CD4-positive, alpha-beta T cell treated with Interleukin-12 subunit alpha and Interleukin-12 subunit beta, for 1 hour (primary cell): ENCODE measurements around the gene ELSPBP1.
"Not testable (repeated sequence)": the region's sequence is repeated elsewhere in the genome, so short reads cannot be mapped to it uniquely, and the experiment has no call there.

ENCODE experiments used
- DNase-seq: peaks from one replicate; pipeline ENCODE4 v3.0.0-alpha.2; 2020

The ELSPBP1 gene

DNA sequence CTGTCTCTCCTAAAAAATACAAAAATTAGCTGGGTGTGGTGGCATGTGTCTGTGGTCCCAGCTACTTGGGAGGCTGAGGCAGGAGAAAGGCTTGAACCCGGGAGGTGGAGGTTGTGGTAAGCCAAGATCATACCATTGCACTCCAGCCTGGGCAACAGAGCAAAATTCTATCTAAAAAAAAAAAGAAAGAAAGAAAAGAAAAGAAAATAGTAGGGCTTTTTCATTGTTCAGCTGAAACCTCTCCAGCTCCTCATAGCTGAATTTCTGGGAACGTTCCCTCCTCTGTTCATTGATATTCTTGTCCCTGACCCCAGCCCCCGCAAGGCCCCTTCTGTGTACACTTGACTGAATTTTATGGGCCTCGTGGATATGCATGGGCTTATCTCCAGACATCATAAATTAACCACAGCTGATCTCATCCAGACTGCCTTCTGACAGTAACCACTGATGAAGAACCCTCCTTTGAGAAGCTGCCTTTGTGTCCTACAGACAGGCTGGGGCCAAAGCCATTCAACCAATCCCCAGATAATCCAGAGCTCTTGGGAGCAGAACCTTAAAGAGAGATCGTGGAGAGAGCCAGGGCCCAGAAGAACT lies at the start of gene ELSPBP1:
ELSPBP1 (plus strand) TSS at position 424 of the 594 bp plus-strand sequence. CDS start 14,036 bp downstream, outside the sequence.
- DNase-seq, result no peak

DNA sequence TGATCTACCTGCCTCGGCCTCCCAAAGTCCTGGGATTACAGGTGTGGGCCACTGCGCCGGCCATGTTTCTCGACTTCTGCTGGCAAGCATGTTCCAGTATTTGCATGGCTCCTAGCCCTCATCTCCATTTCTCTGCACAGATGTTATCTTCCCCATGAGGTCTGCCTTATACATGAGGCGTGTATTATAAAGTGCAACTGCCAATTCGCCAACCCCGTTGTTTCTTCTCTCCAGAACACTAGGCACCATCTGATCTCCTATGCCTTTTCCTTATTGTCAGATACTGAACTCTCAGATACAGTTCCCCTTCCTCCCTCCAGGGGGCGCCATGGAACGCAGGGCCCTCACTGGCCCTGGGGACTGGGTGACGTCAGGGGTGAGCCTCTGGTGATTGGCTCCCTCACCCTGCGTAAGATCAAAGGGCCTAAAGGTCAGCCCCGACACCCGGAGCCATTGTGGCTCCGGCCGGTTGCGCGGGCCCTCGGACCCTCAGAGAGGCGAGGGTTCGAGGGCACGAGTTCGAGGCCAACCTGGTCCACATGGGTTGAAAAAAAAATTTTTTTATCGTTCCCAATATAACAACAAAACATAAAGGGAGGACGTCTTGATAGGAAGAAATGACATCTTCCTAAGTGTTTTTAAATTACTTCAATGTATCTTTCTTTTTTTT lies 44.4 kb upstream of the ELSPBP1 start:
- DNase-seq, result not testable (repeated sequence)

DNA sequence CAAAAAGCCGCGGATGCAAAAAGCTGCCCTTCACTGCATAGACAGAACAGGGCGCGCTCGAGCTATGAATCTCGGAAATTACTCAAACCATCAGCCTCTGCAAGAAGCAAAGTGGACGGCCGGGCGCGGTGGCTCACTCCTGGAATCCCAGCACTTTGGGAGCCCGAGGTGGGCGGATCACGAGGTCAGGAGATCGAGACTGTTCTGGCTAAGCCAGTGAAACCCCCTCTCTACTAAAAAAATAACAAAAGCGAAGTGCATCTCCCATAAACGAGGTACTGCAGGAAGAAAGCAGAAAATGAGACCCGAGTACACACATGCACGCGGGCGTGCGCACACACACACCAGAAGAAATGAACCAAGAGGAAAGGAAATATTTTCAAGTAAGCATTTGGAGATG lies 42.3 kb upstream of the ELSPBP1 start:
- DNase-seq, result not testable (repeated sequence)

DNA sequence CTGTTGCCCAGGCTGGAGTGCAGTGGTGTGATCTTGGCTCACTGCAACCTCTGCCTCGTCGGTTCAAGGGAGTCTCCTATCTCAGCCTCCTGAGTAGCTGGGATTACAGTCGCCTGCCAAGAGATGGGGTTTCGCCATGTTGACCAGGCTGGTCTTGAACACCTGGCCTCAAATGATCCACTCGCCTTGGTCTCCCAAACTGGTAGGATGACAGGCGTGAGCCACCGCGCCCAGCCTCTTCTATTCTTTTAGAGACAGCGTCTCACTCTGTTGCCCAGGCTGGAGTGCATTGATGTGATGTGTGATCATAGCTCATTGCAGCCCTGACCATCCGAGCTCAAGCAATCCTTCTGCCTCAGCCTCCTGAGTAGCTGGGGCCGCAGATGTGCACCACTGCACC lies 38.5 kb upstream of the ELSPBP1 start:
- DNase-seq, result not testable (repeated sequence)

DNA sequence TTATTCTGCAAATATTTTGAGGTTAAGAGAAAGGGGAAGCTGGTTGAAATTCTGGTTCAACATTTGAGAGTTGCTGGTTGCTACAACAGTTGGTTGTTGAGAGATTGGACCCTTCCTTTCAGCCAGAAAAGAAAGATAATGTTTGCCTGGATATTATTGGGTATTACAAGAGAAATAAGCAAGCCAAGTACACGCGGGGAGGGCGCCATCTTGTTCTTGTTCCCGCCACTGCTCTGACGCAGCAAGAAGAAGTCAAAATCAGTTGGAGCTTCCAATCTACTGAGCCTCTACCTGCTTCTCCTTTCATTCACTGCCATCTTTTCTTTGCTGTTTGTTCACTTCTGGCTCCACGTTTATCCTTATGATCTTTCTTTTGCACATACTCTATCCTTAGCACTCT lies 20.9 kb upstream of the ELSPBP1 start:
- no peak for DNase-seq

DNA sequence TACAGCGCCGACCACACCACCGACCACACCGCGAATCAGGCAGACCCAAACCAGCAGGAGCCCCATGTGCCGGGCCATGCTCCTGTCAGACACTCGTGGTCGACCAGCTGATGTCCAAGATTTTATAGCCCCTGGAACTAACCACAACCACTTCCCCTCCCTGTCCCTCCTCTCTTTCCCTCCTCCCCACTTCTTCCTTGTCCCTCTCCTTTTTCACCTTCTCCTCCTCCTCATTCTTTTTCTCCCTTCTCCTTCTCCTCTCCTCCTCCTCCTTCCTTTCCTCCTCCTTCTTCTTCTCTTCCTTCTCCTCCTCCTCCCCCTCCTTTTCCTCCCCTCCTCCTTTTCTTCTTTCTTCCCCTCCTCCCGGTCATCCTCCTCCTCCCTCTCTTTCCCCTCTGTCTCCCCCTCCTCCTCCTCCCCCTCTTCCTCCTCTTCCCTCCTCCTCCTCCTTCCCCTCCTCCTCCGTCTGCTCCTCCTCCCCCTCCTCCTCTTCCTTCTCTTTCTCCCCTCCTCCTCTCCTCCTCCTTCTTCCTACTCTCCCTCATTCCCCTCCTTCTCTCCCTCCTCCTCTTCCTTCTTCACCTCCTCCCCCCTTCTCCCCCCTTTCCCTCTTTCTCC lies 3.1 kb upstream of the ELSPBP1 start:
- no peak for DNase-seq

DNA sequence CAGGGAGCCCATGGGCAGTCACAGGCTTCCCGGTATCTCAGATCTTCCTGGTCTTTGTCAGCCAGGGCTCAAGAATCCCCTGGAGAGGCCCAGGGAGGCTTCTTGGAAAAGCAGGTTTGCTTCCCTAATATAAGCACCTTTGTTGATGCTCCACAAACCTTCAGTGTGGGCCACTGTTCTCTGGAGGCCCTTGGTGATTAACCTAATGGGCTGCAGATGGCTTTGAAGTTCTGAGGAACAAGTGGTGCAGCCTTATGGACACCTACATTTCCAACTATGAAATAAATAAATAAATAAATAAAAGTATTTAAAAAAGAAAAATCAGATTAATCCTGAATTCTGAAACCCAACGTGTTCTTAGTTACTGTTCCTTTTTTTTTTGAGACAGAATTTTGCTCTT lies 2.4 kb upstream of the ELSPBP1 start, which contains the start of gene BSPH1:
BSPH1 (minus strand) TSS at position 101 of the 400 bp plus-strand sequence; CDS start at position 12, 89 bp downstream.
- DNase-seq, result no peak

DNA sequence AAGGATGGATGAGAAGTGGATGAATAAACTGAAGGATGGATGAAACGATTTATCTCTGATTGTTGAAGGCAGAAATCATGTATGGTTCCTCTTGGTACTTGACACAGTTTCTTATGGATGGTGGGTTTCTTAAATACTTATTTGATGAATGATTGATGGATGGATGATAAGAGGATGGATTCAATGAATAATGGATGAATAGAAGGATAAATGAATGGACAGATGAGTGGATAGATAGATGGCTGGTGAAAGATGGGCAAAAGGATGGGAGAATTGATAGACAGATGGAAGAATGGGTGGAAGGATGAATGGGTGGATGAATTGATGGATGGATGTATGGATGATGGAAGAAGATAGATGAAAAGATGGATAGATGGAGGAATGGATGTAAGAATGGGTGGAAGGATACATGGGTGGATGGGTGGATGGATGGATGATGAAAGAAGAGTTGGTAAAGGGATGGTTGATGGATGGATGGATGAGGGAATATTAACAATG lies 1.8 kb downstream of the ELSPBP1 start:
- no peak for DNase-seq

DNA sequence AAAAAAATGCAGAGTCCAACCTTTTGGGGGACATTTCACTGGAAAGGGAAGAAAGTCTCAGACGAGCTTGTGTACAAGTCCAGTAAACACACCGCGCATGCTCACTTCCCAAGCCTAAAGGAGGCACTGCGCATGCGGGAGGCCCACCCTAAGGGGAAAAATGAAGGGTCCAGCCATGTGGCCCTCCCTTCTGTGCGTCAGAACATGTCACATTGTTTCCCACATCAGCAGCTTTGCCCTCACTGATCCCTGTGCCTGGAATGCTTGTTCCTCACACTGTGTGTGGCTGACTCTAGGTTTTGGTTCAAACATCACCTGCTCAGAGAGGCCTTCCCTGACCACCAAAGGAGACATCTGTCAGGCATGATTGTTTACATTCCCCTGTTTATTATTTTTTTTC lies 4.4 kb downstream of the ELSPBP1 start:
- DNase-seq, result no peak

DNA sequence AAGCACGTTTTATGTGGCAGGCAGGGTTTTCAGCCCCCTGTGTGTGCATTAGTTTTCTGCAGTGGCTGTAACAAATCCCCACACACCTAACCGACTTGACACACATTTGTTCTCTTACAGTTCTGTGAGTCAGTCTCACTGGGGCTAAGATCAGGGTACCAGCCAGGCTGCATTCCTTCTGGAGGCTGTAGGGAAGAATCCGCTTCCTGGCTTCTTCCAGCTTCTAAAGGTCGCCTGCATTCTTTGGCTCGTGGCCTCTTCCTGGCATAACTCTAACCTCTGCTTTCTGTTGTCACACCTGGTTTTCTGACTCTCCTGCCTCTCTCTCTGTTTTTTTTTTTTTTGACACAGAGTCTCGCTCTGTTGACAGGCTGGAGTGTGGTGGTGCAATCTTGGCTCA lies 6.4 kb downstream of the ELSPBP1 start:
- no peak for DNase-seq

DNA sequence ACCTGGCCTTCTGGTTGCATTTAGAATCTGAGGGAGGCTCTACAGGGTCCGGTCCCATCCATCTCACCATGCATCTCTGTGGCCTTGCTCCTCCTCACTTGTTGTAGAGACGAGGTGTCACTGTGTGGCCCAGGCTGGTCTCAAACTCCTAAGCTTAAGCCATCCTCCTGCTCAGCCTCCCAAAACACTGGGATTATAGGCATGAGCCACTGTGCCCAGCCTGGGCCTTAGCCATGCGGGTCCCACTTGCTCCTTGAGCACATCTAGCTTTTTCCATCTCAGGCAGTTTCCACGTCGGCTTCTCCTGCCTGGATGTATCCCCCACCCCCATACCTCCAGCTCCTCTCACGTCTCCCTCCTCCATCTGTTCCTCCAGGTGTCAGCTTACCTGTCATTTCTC lies 9.8 kb downstream of the ELSPBP1 start:
- DNase-seq, result no peak

DNA sequence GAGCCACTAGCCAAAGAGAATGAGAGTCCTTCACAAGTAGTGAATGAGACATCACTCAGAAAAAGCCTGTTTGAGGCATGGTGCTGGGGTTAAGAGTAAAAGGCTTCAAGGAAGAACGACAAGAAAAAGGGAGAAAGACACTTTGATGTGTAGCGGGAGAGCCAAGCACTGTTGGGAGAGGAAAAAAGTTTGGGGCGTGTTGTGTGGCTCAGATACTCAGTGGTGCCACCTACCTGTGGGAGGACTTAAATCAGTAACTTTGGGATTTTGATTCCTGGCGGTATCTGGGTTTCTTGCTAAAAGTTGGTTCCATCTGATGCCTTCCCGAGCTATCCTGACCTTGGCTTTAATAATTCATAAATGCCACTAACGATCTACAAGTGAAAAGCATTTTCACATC lies 12.3 kb downstream of the ELSPBP1 start:
- no peak for DNase-seq

DNA sequence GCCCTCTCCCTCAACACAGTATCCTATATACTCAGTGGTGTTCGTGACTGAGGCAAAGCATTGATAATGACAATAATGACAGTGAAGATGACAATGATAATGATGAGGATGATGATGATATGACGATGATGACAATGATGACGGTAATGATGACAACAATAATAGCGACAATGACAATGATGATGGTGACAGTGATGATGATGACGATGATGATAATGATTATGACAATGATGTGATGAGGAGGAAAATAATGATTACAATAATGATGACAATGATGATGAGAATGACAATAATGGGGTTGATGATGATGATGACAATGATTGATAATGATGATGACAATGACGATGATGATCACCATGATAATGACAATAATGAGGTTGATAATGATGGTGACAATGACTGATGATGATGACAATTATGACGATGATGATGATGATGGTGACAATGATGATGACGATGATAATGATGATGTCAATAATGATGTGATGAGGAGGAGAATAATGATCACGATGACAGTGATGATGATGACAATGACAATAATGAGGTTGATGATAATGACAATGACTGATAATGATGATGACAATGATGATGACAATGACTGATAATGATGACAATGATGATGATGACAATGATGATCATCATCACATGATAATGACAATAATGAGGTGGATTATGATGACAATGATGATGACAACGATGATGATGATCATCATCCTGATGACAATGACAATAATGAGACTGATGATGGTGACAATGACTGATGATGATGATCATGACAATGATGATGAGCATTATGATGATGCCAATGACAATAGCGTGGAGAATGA lies 16.7 kb downstream of the ELSPBP1 start:
- DNase-seq, result no peak

DNA sequence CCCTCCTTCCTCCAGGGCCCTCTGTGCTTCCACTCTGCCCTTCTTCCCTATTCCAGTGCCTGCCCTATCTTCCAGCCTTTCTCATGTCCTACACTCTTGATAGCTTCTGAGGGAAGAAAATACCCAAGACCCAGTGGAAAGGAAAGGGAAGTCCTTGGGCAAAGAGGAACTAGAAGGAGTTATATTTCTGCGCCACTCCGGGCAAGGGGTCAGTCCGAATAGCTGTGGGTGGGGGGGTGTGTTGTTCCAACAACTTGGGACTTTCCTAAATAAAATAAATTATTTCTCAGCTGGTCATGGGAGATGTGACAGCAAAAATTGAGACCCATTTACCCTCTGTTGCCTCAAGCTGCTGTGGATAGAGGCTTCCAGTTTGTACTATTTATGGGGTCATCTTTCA lies 26.3 kb downstream of the ELSPBP1 start:
- no peak for DNase-seq

DNA sequence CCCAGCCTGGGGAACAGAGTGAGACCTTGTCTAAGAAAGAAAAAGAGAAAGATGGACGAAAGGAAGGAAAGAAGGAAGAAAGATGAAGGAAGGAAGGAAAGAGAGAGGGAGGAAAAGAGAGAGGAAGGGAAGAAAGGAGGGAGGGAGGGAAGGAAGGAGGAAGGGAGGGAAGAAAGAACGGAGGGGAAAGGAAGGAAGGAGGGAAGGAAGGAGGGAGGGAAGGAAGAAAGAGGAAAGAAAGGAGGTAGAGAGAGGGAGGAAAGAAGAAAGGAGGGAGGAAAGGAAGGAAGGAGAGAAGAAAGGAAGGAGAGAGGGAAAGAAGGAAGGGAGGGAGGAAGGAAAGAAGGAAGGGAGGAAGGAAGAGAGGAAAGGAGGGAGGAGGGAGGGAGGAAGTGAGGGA lies 28.6 kb downstream of the ELSPBP1 start:
- no peak for DNase-seq

DNA sequence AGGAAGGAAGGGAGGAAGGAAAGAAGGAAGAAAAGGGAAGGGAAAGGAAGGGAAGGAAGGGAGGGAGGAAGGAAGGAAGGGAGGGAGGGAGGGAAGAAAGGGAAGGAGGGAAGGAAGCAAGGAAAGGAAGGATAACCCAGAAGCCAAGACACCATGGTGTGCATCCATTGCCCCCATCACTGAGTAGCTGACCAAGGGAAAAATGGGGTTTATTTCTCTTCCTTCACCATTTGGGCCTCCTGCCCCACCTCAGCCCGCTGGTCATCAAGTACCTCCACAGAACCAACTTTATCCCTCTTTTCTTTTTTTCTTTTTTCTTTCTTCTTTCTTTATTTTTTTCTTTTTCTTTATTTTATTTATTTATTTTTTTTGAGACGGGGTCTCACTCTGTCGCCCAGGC lies 29.1 kb downstream of the ELSPBP1 start:
- no peak for DNase-seq

DNA sequence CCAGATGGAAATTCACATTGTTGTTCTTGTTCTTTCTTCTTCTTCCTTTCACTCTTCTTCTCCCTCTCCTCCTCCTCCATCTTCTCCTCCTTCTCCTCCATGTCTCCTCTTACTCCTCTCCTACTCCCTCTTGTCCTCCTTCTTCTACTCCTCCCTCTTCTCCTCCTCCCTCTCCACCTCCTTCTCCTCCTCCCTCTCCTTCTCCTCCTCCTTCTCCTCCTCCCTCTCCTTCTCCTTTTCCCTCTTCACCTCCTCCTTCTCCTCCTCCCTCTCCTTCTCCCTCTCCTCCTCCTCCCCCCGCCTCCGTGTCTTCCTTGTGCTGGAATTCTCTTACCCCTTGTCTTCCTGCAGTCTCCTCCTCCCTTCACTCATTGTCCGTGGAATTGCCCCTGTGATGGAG lies 31.0 kb downstream of the ELSPBP1 start:
- DNase-seq, result no peak

DNA sequence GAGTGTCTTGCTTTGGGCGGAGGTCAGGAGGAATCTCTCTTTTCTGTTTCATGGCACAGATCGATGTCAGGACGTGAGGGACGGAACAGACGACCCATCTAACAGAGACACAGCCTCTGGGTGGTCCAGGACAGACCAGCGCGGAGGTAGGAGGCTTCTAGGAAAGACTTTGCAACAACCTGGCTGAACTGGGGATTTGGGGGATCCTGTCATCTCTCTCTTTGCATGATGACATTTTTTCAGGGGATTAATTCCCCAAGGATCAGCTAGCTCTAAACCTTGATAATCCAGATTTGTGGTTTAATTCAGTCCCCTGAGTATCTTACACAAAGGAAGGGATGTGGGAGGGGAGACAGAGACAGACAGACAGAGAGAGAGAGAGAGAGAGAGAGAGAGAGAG lies 35.0 kb downstream of the ELSPBP1 start:
- DNase-seq, result no peak

DNA sequence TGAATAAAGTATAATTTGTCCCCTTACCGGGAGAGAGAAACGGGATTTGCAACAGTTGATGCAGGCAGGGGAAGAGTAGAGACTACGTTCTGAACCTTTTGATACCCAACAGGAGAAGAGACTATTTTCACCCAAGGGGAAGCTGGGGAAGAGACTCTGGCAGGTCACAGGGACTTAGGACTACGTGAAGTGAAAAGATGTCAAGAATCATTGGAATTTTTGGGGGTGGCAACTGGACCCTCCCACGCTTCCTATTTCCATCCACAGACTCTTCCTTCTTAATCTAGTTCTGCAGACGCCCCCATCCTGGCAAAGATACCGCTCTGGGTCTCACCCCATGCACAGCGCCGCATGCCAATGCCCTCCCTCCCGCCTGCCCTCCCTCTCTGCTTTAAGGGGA lies 35.6 kb downstream of the ELSPBP1 start:
- no peak for DNase-seq

DNA sequence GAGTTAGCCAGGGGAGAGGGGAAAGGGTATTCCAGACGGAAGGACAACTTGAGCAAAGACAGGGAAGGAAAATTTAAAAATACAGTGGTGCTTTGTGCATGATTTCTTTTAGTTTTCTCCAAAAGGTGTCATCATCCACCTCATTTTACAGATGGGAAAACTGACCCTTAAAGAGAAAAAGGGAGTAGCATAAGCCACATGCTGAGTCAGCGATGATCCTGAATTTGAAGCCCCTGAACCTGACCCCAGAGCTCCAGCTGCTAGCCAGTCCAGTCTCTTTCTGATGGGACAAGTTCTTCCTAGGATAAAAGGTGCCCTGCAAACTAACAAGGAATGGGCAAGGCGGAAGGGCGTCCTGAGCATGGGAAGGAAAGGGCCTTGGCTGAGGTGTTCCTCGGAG lies 39.2 kb downstream of the ELSPBP1 start:
- no peak for DNase-seq

DNA sequence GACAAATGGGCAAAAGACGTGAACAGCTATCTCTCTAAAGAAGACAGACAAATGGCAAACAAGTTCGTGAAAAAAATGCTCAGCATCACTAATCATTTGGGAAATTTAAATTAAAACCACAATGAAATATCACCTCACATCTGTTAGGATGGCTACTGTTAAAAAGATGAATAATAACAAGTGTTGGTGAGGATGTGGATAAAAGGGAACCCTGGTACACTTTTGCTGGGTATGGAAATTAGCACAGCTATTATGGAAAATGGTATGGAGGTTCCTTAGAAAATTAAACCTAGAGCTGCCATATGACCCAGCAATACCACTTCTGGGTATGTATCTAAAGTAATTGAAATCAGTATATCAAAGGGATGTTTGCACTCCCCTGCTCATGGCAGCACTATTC lies 42.3 kb downstream of the ELSPBP1 start:
- no peak for DNase-seq

DNA sequence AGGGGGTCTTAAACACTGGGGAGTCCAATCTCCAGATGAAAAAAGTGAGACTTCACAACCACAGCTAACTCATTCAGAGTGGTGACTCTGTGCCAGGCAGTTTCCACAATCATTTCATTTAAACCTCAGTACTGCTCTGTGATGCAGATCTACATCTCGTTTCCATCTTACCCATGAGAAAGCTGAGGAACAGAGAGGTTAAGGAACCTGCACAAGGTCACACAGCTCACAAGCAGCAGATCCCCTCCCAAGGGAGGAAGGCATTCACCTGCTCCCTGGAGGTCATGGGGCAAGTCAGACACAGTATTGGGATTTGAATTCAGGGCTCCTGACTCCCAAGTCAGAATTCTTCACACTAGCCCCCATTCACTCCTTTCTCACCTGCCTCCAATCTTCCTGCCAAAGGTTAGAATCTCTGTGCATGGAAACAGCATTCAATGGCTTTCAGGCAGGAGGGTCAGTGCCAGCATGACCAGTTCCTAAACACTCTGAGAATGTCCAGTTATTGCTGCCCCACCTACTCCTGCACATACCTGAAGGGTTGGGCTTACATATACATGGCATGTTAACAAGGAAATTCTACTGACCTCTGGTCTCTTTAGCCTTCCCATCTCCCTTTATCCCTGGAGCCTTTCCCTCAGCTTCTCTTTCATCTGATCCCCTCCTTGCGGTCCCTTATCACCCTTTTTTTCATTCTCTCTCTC lies 47.6 kb downstream of the ELSPBP1 start:
- no peak for DNase-seq
